CD4-positive, alpha-beta T cell (primary cell): Measurements from ENCODE around the gene EIF4E1B. TPM values are rescaled to one million over a fixed set of nuclear protein-coding genes. Genes with fewer than 3 reads are reported as not detected.

Source experiments
- ATAC-seq: fragments of 200-7000 bp; cut with Tn5 transposase; one replicate; pipeline ENCODE4 v1.10.0; 2022; ENCODE audit warnings: mild to moderate bottlenecking; ENCODE audit not compliant: poor library complexity
- CTCF ChIA-PET: fragments of 350-600 bp; sonication (Branson Sonifier 250); formaldehyde crosslinking; loops from one replicate; lab custom pipeline; 2021; ENCODE audit warnings: antibody characterized with exemption, inconsistent platforms; lab: Charles Lee
- POLR2A ChIA-PET: fragments of 350-600 bp; sonication (Branson Sonifier 250); formaldehyde crosslinking; loops from one replicate; lab custom pipeline; 2021; ENCODE audit warnings: antibody characterized with exemption, inconsistent platforms; lab: Charles Lee
- DNase-seq, 14 experiments: peaks; one replicate each; pipeline ENCODE4 v3.0.0-alpha.2; 2013 to 2020; ENCODE audit warnings: mixed read lengths in 2 of 14
- H3K27ac ChIP-seq, 2 donors: one replicate each; pipeline versions ENCODE4 v1.5.1 to v1.7.0; 2013; ENCODE audit warnings: low read length in 2 of 2, low read depth in 1 of 2, mild to moderate bottlenecking in 1 of 2
- H3K27me3 ChIP-seq, 2 experiments: 1 replicate in 1 of 2; 2 replicates in 1 of 2; pipeline versions ENCODE4 v1.6.1 to v1.7.0; 2013; ENCODE audit warnings: low read length in 2 of 2, control low read depth in 1 of 2, mild to moderate bottlenecking in 1 of 2, moderate library complexity in 1 of 2; ENCODE audit not compliant: insufficient read depth in 2 of 2, control insufficient read depth in 1 of 2
- H3K36me3 ChIP-seq: one replicate; pipeline ENCODE4 v1.6.1; 2013; ENCODE audit warnings: low read length, control low read depth; ENCODE audit not compliant: insufficient read depth
- H3K4me1 ChIP-seq: one replicate; pipeline ENCODE4 v1.6.1; 2013; ENCODE audit warnings: low read length, control low read depth; ENCODE audit not compliant: insufficient read depth
- H3K4me3 ChIP-seq: one replicate; pipeline ENCODE4 v1.5.1; 2013; ENCODE audit warnings: mild to moderate bottlenecking, low read length, moderate library complexity
- H3K9me3 ChIP-seq, 2 experiments: 1 replicate in 1 of 2; 2 replicates in 1 of 2; pipeline versions ENCODE4 v1.6.1 to v1.7.0; 2013; ENCODE audit warnings: low read length in 2 of 2, mild to moderate bottlenecking in 2 of 2, control low read depth in 1 of 2, moderate library complexity in 1 of 2; ENCODE audit not compliant: control insufficient read depth in 1 of 2, insufficient read depth in 1 of 2
- H3K27ac Mint-ChIP-seq: one replicate; pipeline ENCODE4 v1.8.0; 2020; ENCODE audit warnings: mixed read lengths
- H3K27me3 Mint-ChIP-seq: one replicate; pipeline ENCODE4 v1.8.0; 2021; ENCODE audit warnings: mixed read lengths
- H3K36me3 Mint-ChIP-seq: one replicate; pipeline ENCODE4 v1.8.0; 2021; ENCODE audit warnings: low read depth, mixed read lengths
- H3K4me1 Mint-ChIP-seq: one replicate; pipeline ENCODE4 v1.8.0; 2021; ENCODE audit warnings: low read depth, mixed read lengths
- H3K4me3 Mint-ChIP-seq: one replicate; pipeline ENCODE4 v1.8.0; 2020; ENCODE audit warnings: mild to moderate bottlenecking, mixed read lengths
- H3K9me3 Mint-ChIP-seq: one replicate; pipeline ENCODE4 v1.8.0; 2020; ENCODE audit warnings: mixed read lengths
- intact Hi-C, 2 experiments: fragments of 100-400 bp; cut with DNase I in 1 of 2; cut with micrococcal nuclease in 1 of 2; formaldehyde crosslinking; loops; one replicate each; pipeline versions ENCODE4 v1.15.1 to v1.9.0; 2023 to 2025; cut with DNase I, micrococcal nuclease
- total RNA-seq, 174 experiments: library from RNA in 2 of 174; stranded (reverse) in 2 of 174; gene quantifications; one replicate each; pipeline ENCODE4 v1.2.3 and lab custom pipeline; 2021 to 2026
- TF ChIP-seq, protein P1 (sequence below): fragments of 200-600 bp; IDR thresholded peaks from one replicate; pipeline ENCODE4 v1.8.0; 2022; ENCODE audit warnings: antibody characterized with exemption, mild to moderate bottlenecking

Gene EIF4E1B
- total RNA-seq, 2 experiments from 2014 or later, result not detected

DNA sequence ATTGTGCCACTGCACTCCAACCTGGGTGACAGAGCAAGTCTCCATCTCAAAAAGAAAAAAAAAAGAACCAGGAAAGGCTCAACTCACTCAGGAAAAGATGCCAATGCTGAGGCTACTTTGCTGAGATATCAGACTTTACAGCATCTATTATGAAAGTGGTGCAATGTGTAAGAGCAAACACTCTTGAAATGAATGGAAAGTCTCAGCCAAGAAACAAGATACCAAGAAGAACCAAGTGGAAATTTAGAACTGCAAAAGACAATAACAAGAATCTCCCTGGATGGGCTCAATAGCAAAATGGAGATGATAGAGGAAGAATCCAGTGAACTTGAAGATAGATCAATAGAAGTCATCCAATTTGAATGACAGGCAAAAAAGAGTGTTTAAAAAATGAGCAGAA lies 54.5 kb downstream of the EIF4E1B start:
- Mint-ChIP-seq H3K9me3 (peaks cover 8% of the 10 kb centered on the region), H3K36me3 (no peaks in the 10 kb centered on the region), H3K27ac (no peak overlapping the region), H3K4me1 (no peaks in the 10 kb centered on the region), H3K4me3 (no peak overlapping the region), H3K27me3 (peaks cover 60% of the 10 kb centered on the region)
- peaks cover 5 to 27% of the 10 kb centered on the region in 2 experiments for H3K9me3 ChIP-seq
- ChIA-PET CTCF (no interaction called here), POLR2A (no interaction called here)
- TF ChIP-seq, protein P1, sequence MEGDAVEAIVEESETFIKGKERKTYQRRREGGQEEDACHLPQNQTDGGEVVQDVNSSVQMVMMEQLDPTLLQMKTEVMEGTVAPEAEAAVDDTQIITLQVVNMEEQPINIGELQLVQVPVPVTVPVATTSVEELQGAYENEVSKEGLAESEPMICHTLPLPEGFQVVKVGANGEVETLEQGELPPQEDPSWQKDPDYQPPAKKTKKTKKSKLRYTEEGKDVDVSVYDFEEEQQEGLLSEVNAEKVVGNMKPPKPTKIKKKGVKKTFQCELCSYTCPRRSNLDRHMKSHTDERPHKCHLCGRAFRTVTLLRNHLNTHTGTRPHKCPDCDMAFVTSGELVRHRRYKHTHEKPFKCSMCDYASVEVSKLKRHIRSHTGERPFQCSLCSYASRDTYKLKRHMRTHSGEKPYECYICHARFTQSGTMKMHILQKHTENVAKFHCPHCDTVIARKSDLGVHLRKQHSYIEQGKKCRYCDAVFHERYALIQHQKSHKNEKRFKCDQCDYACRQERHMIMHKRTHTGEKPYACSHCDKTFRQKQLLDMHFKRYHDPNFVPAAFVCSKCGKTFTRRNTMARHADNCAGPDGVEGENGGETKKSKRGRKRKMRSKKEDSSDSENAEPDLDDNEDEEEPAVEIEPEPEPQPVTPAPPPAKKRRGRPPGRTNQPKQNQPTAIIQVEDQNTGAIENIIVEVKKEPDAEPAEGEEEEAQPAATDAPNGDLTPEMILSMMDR, result no peak
- peaks cover 23 to 47% of the 10 kb centered on the region in 2 experiments for H3K27me3 ChIP-seq
- DNase-seq, result no peak
- no peak overlapping the region for H3K4me3 ChIP-seq
- no peak overlapping the region for H3K27ac ChIP-seq
- no peak for ATAC-seq
- H3K36me3 ChIP-seq, result no peaks in the 10 kb centered on the region
- intact Hi-C loops, result no loop called here
- peaks cover 2% of the 10 kb centered on the region for H3K4me1 ChIP-seq

- Histone ChIP-seq H3K27me3 (peaks cover 22 to 46% of the 10 kb centered on the region in 2 experiments), H3K4me3 (no peak overlapping the region), H3K27ac (no peak overlapping the region), H3K4me1 (no peaks in the 10 kb centered on the region), H3K9me3 (peaks cover 5 to 16% of the 10 kb centered on the region in 2 experiments), H3K36me3 (no peaks in the 10 kb centered on the region)
- ChIA-PET CTCF (no interaction called here), POLR2A (no interaction called here)
- H3K4me3 Mint-ChIP-seq, result no peak overlapping the region
- H3K27ac Mint-ChIP-seq, result no peak overlapping the region
- no peaks in the 10 kb centered on the region for H3K36me3 Mint-ChIP-seq
- no peaks in the 10 kb centered on the region for H3K4me1 Mint-ChIP-seq
- TF ChIP-seq, protein P1, result no peak
- no peak for DNase-seq
- H3K27me3 Mint-ChIP-seq, result peaks cover 62% of the 10 kb centered on the region
- intact Hi-C loops, result no loop called here
- H3K9me3 Mint-ChIP-seq, result peaks cover 8% of the 10 kb centered on the region
- no peak for ATAC-seq
These were observed 56.8 kb downstream of the EIF4E1B start for GRCh38 chr5:176687247-176687646.

DNA sequence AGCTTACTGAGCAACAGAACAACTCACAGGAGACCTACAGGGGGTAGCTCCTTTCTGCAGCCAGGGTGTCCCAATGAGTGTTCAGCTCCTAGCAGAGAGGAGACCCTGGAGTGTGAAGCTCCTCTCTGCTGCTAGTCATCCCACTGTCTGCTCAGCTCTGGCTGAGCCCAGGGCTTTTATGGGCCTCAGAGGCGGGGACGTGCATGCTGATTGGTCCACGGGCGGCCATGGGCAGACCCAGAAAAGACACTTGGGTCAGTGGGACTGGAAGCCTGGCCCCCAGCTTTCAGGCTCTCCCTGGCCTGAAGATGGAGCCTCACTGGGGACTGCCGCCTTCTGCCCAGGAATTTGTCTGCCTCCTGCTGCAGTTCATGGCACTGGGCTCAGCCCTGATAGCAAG lies 57.4 kb downstream of the EIF4E1B start:
- H3K4me1 ChIP-seq, result no peaks in the 10 kb centered on the region
- no peak for DNase-seq
- H3K4me3 ChIP-seq, result no peak overlapping the region
- no peak for ATAC-seq
- no peak overlapping the region for H3K27ac Mint-ChIP-seq
- H3K27ac ChIP-seq, result no peak overlapping the region
- no peaks in the 10 kb centered on the region for H3K36me3 ChIP-seq
- CTCF ChIA-PET, result no interaction called here
- POLR2A ChIA-PET, result no interaction called here
- TF ChIP-seq, protein P1, result no peak
- peaks cover 28 to 46% of the 10 kb centered on the region in 2 experiments for H3K27me3 ChIP-seq
- H3K27me3 Mint-ChIP-seq, result peaks cover 62% of the 10 kb centered on the region
- peaks cover 5 to 16% of the 10 kb centered on the region in 2 experiments for H3K9me3 ChIP-seq
- no peaks in the 10 kb centered on the region for H3K36me3 Mint-ChIP-seq
- intact Hi-C loops, result no loop called here
- H3K4me3 Mint-ChIP-seq, result no peak overlapping the region
- H3K4me1 Mint-ChIP-seq, result no peaks in the 10 kb centered on the region
- H3K9me3 Mint-ChIP-seq, result peaks cover 8% of the 10 kb centered on the region
